NB4 (cell line): ENCODE results near the gene VENTX.

Source experiments
- DNase-seq: peaks from one replicate; pipeline ENCODE4 v3.0.0; 2010; ENCODE audit warnings: low read depth
- H3K4me3 ChIP-seq: one replicate; pipeline ENCODE4 v1.5.1; 2011; ENCODE audit warnings: mild to moderate bottlenecking, low read depth, low read length, moderate library complexity
- MYC ChIP-seq: IDR thresholded peaks from 2 replicates; pipeline ENCODE4 v1.6.1; 2011; ENCODE audit warnings: low read depth, low read length
- POLR2A ChIP-seq: IDR thresholded peaks from 2 replicates; pipeline ENCODE4 v1.6.1; 2011; ENCODE audit warnings: mild to moderate bottlenecking; ENCODE audit not compliant: insufficient read length; ENCODE audit errors: extremely low read depth
- TF ChIP-seq, protein P1 (sequence below): IDR thresholded peaks from one replicate; pipeline ENCODE4 v1.5.1; 2012; ENCODE audit warnings: low read depth, low read length
- TF ChIP-seq, protein P2 (sequence below): IDR thresholded peaks from 2 replicates; pipeline ENCODE4 v1.6.1; 2011; ENCODE audit warnings: low read depth, low read length

VENTX gene

DNA sequence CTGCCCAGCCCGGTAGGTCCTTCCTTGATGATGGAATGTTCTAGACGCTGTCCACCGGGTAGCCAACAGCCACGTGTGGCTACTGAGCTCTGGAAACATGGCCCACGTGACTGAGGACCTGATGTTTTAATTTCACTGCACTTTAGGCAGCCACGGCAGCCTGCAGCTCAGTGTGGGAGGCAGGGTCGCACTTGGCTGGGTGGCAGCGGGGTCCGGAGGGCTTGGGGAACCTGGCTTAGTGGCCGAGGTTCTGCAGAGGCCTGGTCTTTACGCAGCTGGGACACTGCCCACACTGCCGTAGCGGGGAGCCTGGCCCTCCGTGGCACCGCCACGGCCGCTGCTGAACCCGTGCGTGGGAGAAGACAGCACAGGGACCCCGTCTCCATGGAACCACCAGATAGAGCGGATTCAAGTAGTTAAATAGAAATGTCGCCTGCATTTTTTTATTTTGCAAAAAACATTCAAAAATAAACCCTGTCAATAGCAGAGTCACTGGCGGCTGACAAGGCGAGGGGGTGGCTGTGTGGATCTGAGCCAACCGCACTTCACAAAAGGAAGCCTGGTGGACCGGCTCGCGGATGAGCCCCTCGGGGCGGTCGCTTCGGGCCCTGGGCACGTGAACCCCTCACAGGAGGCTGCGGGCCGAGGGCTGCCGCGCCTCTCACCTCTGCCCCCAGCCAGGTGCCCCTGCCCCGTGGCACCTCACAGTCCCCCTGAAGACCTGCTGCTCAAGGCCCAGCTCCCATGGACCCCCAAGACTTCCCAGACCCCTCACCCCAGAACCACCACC, 33.2 kb upstream of the VENTX start:
- TF ChIP-seq POLR2A (no peak), MYC (no peak)
- TF ChIP-seq, protein P1, sequence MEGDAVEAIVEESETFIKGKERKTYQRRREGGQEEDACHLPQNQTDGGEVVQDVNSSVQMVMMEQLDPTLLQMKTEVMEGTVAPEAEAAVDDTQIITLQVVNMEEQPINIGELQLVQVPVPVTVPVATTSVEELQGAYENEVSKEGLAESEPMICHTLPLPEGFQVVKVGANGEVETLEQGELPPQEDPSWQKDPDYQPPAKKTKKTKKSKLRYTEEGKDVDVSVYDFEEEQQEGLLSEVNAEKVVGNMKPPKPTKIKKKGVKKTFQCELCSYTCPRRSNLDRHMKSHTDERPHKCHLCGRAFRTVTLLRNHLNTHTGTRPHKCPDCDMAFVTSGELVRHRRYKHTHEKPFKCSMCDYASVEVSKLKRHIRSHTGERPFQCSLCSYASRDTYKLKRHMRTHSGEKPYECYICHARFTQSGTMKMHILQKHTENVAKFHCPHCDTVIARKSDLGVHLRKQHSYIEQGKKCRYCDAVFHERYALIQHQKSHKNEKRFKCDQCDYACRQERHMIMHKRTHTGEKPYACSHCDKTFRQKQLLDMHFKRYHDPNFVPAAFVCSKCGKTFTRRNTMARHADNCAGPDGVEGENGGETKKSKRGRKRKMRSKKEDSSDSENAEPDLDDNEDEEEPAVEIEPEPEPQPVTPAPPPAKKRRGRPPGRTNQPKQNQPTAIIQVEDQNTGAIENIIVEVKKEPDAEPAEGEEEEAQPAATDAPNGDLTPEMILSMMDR: no peak
- TF ChIP-seq, protein P2, sequence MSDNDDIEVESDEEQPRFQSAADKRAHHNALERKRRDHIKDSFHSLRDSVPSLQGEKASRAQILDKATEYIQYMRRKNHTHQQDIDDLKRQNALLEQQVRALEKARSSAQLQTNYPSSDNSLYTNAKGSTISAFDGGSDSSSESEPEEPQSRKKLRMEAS: no peak
- no peak overlapping the region for H3K4me3 ChIP-seq
- no peak for DNase-seq

DNA sequence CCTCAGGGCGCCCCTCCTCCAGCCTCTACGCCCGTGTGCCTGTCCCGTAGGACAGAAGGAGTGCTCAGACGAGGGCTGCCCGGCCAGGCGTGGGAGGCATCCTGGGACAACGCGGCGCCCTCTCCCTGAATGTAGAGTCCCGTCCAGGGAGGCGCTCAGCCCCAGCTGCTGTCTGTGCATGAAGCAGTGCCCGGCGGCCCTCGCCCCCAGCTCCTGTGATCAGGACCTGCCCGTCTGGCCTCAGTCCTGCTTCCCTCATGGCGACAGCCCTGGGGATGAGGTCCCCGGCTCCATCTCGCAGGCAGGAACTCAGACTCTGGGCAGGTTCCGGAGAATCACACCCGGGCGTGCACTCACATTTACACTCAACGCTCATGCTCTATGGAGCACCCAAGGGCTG, 32.5 kb upstream of the VENTX start:
- no peak for DNase-seq
- H3K4me3 ChIP-seq: no peak overlapping the region
- TF ChIP-seq, protein P1: no peak
- TF ChIP-seq POLR2A: no peak
- no peak for TF ChIP-seq MYC
- TF ChIP-seq, protein P2: no peak

DNA sequence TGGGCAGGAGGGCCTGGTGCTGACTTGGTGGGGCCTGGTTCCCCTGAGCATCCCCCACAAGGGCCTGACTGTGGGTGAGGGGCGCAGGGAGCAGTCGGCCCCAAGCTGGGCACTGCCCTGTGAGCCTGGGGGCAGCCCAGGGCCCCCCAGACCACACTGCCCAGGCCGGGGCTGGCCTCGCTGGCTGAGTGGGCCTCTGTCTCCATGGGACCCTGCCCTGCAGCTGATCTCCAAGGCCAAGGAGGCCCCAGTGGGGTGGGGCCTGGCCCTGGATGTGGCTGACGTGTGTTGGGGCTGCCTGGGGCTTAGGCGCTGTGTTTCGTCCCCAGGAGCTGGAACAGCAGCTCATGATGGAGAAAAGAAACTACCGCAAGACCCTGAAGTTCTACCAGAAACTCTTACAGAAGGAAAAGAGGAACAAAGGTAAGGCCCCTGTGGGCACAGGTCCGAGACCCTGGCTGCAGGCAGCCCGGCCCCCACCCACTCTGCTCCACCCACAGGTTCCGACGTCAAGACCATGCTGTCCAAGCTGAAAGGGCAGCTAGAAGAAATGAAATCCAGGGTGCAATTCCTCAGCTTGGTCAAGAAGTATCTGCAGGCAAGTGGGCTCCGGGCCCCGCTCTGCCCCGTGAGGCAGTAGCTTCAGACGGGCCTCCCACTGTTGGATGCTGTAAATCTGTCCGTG, 31.2 kb upstream of the VENTX start:
- DNase-seq: no peak
- TF ChIP-seq, protein P1: no peak
- TF ChIP-seq POLR2A (no peak), MYC (no peak)
- TF ChIP-seq, protein P2: no peak
- H3K4me3 ChIP-seq: no peak overlapping the region

DNA sequence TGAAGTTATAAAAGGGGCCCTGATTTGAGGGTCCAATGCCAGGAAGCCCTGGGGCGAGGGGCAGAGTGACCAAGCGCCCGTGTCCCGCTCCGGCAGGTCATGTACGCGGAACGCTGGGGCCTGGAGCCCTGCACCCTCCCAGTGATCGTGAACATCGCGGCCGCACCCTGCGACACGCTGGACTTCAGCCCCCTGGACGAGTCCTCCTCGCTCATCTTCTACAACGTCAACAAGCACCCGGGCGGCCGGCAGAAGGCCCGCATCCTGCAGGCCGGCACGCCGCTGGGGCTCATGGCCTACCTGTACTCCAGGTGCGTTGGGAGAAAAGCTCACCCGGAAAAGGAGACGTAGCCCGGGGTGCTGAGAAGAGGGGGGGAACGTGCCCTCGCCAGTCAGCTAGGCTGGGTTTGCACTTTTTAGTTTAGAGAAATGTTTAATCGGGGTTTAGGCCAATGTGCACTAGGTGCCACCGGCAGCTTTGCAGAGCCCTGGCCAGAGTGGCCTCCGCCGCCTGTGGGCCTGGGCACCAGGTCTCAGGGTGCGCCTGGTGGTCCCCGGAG, 30.5 kb upstream of the VENTX start:
- no peak overlapping the region for H3K4me3 ChIP-seq
- TF ChIP-seq, protein P2: no peak
- TF ChIP-seq, protein P1: no peak
- no peak for TF ChIP-seq POLR2A
- TF ChIP-seq MYC: no peak
- no peak for DNase-seq

DNA sequence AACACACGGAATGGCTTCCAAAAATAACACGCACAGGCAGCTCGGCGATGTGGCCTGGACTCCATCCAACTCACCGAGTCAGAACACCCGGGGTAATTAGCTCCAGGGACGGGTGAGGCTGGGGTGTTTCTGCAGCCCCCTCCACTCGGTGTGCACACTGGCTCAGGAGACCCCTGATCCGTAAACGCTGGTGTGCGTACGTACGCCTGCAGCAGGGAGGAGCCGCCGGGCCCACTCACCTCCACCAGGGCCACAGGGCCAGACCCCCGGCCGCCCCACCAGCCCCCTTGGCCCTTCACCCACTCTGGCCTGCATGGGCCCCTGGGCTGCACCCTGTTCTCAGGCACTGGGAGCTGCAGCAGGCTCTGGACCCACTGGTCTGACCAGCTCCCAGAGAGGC, 30.0 kb upstream of the VENTX start:
- TF ChIP-seq, protein P1: no peak
- TF ChIP-seq, protein P2: no peak
- no peak for TF ChIP-seq MYC
- no peak for TF ChIP-seq POLR2A
- H3K4me3 ChIP-seq: no peak overlapping the region
- no peak for DNase-seq
